Endothelial cell of hepatic sinusoid (primary cell): ENCODE data around the gene ARL6IP6.

Experiments
- in situ Hi-C: cut with HindIII; loops from 2 replicates; pipeline ENCODE4 v1.10.0; 2017; ENCODE audit warnings: low sequenced_read_pairs

Gene ARL6IP6

GRCh38 chr2:152792974-152793373, 74.6 kb downstream of the ARL6IP6 start:
- in situ Hi-C loops = no loop called here

- in situ Hi-C loops = no loop called here
Observed at GRCh38 chr2:152796941-152797340, 78.5 kb downstream of the ARL6IP6 start.

GRCh38 chr2:152804687-152805408, 86.4 kb downstream of the ARL6IP6 start:
- in situ Hi-C loops = no loop called here

- in situ Hi-C loops = no loop called here
Observed at GRCh38 chr2:152811916-152812315, 93.5 kb downstream of the ARL6IP6 start.
